AG04449 (cell line): ENCODE results near the gene RPS6KC1.

ENCODE experiments used
- CTCF ChIA-PET: fragments of 350-600 bp; formaldehyde crosslinking; extraction: SDS; loops from one replicate; lab custom pipeline; 2021; ENCODE audit warnings: antibody characterized with exemption; lab: Yijun Ruan, JAX
- POLR2A ChIA-PET: fragments of 400-600, 350-600 bp; formaldehyde crosslinking; extraction: SDS; loops from one replicate; lab custom pipeline; 2020; ENCODE audit warnings: antibody characterized with exemption, inconsistent platforms; lab: Yijun Ruan, JAX
- DNase-seq: peaks from one replicate; pipeline ENCODE4 v3.0.0-alpha.2; 2010; ENCODE audit warnings: low read depth, low spot score
- H3K4me3 ChIP-seq: 2 replicates; pipeline ENCODE4 v1.5.1; 2011; ENCODE audit warnings: low read depth, mild to moderate bottlenecking, control low read depth, low read length
- TF ChIP-seq, protein P1 (sequence below): IDR thresholded peaks from one replicate; pipeline ENCODE4 v1.5.1; 2011; ENCODE audit warnings: mild to moderate bottlenecking, moderate library complexity, low read length, control low read depth, inconsistent platforms; ENCODE audit not compliant: insufficient read depth; ENCODE audit errors: missing control alignments

Gene RPS6KC1

DNA sequence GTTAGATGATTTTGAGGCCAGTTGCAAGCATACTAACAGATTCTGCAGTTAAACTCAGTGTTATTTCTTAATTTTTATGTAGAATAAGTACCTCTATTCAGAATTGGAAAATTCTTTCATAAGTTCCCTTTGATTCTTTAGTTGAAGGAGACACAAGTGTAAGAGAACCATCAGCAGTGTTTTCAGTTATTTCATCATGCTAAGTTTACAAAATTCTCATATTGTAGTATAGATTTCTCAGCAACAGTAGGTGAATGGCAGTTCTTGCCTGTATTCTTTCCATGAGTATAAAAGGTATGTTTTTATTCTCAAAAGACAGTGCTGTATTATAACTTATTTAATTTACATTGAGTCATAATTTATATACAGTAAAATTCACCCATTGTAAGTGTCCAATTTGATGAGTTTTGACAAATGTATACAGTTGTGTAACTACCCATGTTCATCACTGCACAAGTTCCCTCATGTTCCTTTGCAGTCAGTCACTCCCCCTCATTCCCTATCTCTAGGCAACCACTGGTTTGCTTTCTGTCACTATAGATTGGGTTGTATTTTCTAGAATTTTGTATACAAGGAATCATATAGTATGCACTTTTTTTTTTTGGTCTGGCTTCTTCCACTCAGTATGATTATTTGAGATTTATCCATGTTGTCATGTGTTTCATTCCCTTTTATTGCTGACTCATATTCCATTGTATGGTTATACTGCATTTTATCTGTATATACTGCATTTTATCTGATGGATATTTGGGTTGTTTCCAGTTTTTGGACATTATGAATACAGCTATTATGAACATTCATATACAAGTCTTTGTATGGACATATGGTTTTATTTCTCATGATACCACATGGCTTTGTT is 3.9 kb downstream of the RPS6KC1 start:
- DNase-seq, result no peak

DNA sequence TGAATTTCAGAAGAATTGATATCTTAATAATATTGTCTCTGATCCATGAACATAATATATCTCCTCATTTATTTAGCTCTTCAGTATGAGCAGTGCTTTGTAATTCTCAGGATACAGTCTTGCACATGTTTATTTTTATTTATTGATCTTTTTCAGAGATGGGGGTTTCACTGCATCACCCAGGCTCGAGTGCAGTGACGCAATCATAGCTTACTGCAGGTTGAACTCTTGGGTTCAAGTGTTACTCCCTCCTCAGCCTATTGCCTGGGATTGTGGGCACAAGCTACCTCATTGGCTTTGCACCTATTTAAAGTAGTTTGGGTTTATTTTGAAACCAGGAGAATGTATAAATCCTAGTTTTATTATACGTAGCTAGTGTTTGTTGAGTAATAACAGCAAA is 4.7 kb downstream of the RPS6KC1 start:
- ChIA-PET POLR2A (no interaction called here), CTCF (interaction anchor here (1.3 kb wide), 1 partner anchor 15 kb away, joined by 3 read pairs; no protein-coding TSS in a partner anchor)
- TF ChIP-seq, protein P1, sequence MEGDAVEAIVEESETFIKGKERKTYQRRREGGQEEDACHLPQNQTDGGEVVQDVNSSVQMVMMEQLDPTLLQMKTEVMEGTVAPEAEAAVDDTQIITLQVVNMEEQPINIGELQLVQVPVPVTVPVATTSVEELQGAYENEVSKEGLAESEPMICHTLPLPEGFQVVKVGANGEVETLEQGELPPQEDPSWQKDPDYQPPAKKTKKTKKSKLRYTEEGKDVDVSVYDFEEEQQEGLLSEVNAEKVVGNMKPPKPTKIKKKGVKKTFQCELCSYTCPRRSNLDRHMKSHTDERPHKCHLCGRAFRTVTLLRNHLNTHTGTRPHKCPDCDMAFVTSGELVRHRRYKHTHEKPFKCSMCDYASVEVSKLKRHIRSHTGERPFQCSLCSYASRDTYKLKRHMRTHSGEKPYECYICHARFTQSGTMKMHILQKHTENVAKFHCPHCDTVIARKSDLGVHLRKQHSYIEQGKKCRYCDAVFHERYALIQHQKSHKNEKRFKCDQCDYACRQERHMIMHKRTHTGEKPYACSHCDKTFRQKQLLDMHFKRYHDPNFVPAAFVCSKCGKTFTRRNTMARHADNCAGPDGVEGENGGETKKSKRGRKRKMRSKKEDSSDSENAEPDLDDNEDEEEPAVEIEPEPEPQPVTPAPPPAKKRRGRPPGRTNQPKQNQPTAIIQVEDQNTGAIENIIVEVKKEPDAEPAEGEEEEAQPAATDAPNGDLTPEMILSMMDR, result no peak
- H3K4me3 ChIP-seq, result no peak overlapping the region
- DNase-seq, result no peak

More for the DNA sequence above, 3.9 kb downstream of the RPS6KC1 start:
- CTCF ChIA-PET, result interaction anchor here (1.3 kb wide), 1 partner anchor 15 kb away, joined by 3 read pairs; no protein-coding TSS in a partner anchor
- TF ChIP-seq, protein P1, result no peak
- H3K4me3 ChIP-seq, result no peak overlapping the region
- POLR2A ChIA-PET, result no interaction called here

DNA sequence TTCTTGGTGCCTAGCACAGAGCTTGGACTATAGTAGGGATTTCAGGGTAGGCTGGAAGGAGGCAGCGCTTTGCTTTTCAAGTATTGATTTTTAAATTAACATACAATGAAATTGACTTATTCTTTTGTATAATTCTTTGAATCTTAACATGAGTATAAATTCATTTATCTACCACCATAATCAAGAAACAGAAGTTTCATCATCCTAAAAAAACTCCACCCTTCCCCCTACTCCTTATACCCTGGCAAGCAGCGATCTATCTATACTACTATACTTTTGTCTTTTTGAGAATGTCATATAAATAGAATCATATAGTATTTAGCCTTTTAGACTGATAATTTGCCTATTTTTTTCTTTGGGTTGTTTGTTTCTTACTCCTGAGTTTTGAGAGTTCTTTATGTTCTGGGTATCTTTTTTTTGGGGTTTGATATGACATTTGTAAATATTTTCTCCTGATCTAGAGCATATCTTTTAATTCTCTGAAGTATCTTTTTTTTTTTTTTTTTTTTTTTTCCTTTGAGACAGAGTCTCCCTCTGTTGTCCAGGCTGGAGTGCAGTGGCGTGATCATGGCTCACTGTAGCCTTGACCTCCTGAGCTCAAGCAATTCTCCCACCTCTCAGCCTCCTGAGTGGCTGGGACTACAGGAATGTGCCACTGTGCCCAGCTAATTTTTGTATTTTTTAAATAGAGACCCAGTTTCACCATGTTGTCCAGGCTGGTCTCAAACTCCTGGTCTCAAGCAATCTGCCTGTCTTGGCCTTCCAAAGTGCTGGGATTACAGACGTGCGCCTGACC is 6.4 kb downstream of the RPS6KC1 start:
- CTCF ChIA-PET, result no interaction called here
- TF ChIP-seq, protein P1, result no peak
- DNase-seq, result no peak
- POLR2A ChIA-PET, result interaction anchor here (0.6 kb wide), 1 partner anchor 179 kb away, joined by 3 read pairs; no protein-coding TSS in a partner anchor
- H3K4me3 ChIP-seq, result no peak overlapping the region

DNA sequence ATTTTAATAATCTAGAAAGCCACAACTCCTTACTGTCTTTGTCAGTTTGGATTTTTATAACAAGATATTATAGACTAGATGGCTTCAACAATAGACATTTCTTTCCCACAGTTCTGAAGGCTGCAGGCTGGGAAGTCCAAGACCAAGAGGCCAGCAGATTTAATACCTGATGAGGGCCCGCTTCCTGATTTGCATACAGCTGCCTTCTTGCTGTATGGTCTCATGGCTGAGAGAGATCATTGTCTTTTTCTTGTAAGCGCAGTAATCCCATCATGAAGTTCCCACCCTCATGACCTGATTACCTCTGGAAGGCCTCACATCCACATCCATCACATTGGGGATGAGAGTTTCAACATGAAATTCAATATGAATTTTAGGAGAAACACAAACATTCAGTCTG is 9.8 kb downstream of the RPS6KC1 start:
- TF ChIP-seq, protein P1, result no peak
- POLR2A ChIA-PET, result no interaction called here
- DNase-seq, result no peak
- H3K4me3 ChIP-seq, result no peak overlapping the region
- CTCF ChIA-PET, result no interaction called here

DNA sequence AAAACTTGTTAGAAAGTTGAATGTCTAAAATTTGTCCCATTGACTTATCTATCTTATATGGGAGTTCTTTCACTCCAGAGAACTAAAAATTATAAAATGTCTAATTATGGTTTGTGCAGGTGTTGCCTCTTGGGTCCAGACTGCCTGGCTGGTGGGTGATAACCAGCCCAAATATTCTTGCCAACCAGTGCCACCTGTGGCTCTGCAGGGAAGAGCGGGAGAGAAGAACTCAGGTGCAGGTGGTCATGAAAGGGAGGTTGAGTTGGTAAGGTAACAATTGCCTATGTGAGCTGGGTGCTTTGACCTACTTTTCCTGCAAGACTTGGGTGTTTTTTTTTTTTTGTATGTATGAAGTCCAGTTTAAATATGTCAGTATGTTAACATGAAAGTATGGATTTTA is 10.2 kb downstream of the RPS6KC1 start:
- ChIA-PET POLR2A (no interaction called here), CTCF (no interaction called here)
- H3K4me3 ChIP-seq, result no peak overlapping the region
- DNase-seq, result no peak
- TF ChIP-seq, protein P1, result no peak
